Measurements from ENCODE around the gene TRIP10.
"Not testable (repeated sequence)": the region's sequence is repeated elsewhere in the genome, so short reads cannot be mapped to it uniquely, and the experiment has no call there.

Gene TRIP10

GRCh38 chr19:6744381-6745301 lies 5.2 kb downstream of the TRIP10 start:
- peak; percentile 86 for DNase-seq

GRCh38 chr19:6745965-6746364 lies 6.5 kb downstream of the TRIP10 start:
- no peak for DNase-seq

- not testable (repeated sequence) for DNase-seq
Measured at GRCh38 chr19:6748543-6748942, 9.1 kb downstream of the TRIP10 start.

- no peak for DNase-seq
Measured at GRCh38 chr19:6750062-6750461, 10.6 kb downstream of the TRIP10 start.

GRCh38 chr19:6751189-6751588 lies 11.7 kb downstream of the TRIP10 start:
- DNase-seq, result no peak

GRCh38 chr19:6752256-6753177 lies 13.0 kb downstream of the TRIP10 start:
- no peak for DNase-seq

GRCh38 chr19:6753178-6754031 lies 13.9 kb downstream of the TRIP10 start:
- peak; percentile 65 for DNase-seq

GRCh38 chr19:6754136-6754535 lies 14.7 kb downstream of the TRIP10 start:
- no peak for DNase-seq

- no peak for DNase-seq
Measured at GRCh38 chr19:6754653-6755463, 15.4 kb downstream of the TRIP10 start.

GRCh38 chr19:6760606-6761005 lies 21.1 kb downstream of the TRIP10 start:
- DNase-seq, result no peak

- no peak for DNase-seq
Measured at GRCh38 chr19:6761053-6761676, 21.7 kb downstream of the TRIP10 start.

GRCh38 chr19:6762253-6762797 lies 22.8 kb downstream of the TRIP10 start:
- not testable (repeated sequence) for DNase-seq

- peak; percentile 32 for DNase-seq
Measured at GRCh38 chr19:6765738-6766356, 26.4 kb downstream of the TRIP10 start.

GRCh38 chr19:6766357-6767080 lies 27.0 kb downstream of the TRIP10 start:
- DNase-seq, result no peak

GRCh38 chr19:6767081-6767356 lies 27.5 kb downstream of the TRIP10 start:
- no peak for DNase-seq

- DNase-seq, result peak; percentile 28
Measured at GRCh38 chr19:6767357-6768235, 28.1 kb downstream of the TRIP10 start, which contains the start of gene SH2D3A. Gene SH2D3A (minus strand): TSS chr19:6767435. CDS start chr19:6763748, 3,687 bp downstream.

GRCh38 chr19:6768236-6768785 lies 28.8 kb downstream of the TRIP10 start:
- no peak for DNase-seq

GRCh38 chr19:6769006-6769619 lies 29.6 kb downstream of the TRIP10 start:
- DNase-seq, result no peak

All from fibroblast of skin of right biceps (primary cell).